Neuronal stem cell (in vitro differentiated cells): ENCODE measurements around the gene CDH12.

ENCODE experiments used
- DNase-seq: peaks from one replicate; pipeline ENCODE4 v3.0.0-alpha.2; 2013; ENCODE audit warnings: low spot score
- H2AFZ ChIP-seq: one replicate; pipeline ENCODE4 v1.6.1; 2013; ENCODE audit warnings: mild to moderate bottlenecking, low read length, inconsistent platforms
- H2AK5ac ChIP-seq: 2 replicates; pipeline ENCODE4 v1.6.1; 2013; ENCODE audit warnings: low read depth, mild to moderate bottlenecking, inconsistent platforms, low read length, moderate library complexity, mixed read lengths
- H2BK120ac ChIP-seq: 2 replicates; pipeline ENCODE4 v1.6.1; 2013; ENCODE audit warnings: low read depth, mild to moderate bottlenecking, inconsistent platforms, low read length, moderate library complexity, mixed read lengths
- H2BK12ac ChIP-seq: one replicate; pipeline ENCODE4 v1.6.1; 2013; ENCODE audit warnings: low read length, inconsistent platforms
- H2BK15ac ChIP-seq: 2 replicates; pipeline ENCODE4 v1.6.1; 2013; ENCODE audit warnings: mild to moderate bottlenecking, low read length, inconsistent platforms, mixed read lengths
- H2BK5ac ChIP-seq: one replicate; pipeline ENCODE4 v1.6.1; 2013; ENCODE audit warnings: inconsistent platforms, mild to moderate bottlenecking, low read length, moderate library complexity
- H3K14ac ChIP-seq: one replicate; pipeline ENCODE4 v1.6.1; 2013; ENCODE audit warnings: low read length, inconsistent platforms
- H3K18ac ChIP-seq: 2 replicates; pipeline ENCODE4 v1.6.1; 2013; ENCODE audit warnings: low read length, inconsistent platforms
- H3K23ac ChIP-seq: 2 replicates; pipeline ENCODE4 v1.6.1; 2013; ENCODE audit warnings: low read depth, mild to moderate bottlenecking, mixed read lengths, low read length, inconsistent platforms; ENCODE audit not compliant: poor library complexity
- H3K27ac ChIP-seq: replicated peaks from 3 replicates; pipeline ENCODE4 v1.5.1; 2013; ENCODE audit warnings: low read length, inconsistent platforms
- H3K27me3 ChIP-seq, 3 experiments: 2 replicates each; pipeline ENCODE4 v1.6.1; 2013; ENCODE audit warnings: low read length in 3 of 3, mild to moderate bottlenecking in 2 of 3, inconsistent platforms in 1 of 3, low read depth in 1 of 3, mixed read lengths in 1 of 3, moderate library complexity in 1 of 3; ENCODE audit not compliant: control insufficient read depth in 3 of 3, insufficient read depth in 3 of 3
- H3K36me3 ChIP-seq, 2 donors: replicated peaks in 1 of 2; 2 replicates each; pipeline ENCODE4 v1.6.1; 2013; ENCODE audit warnings: low read length in 2 of 2; ENCODE audit not compliant: control insufficient read depth in 2 of 2, insufficient read depth in 2 of 2
- H3K4ac ChIP-seq: 2 replicates; pipeline ENCODE4 v1.6.1; 2013; ENCODE audit warnings: inconsistent platforms, mild to moderate bottlenecking, low read length, moderate library complexity
- H3K4me1 ChIP-seq, 2 donors: 1 replicate in 1 of 2; 2 replicates in 1 of 2; pipeline ENCODE4 v1.6.1; 2013; ENCODE audit warnings: low read length in 2 of 2, low read depth in 1 of 2; ENCODE audit not compliant: control insufficient read depth in 2 of 2, insufficient read depth in 1 of 2
- H3K4me2 ChIP-seq: one replicate; pipeline ENCODE4 v1.6.1; 2013; ENCODE audit warnings: mild to moderate bottlenecking, low read length, inconsistent platforms; ENCODE audit not compliant: insufficient read depth, poor library complexity, severe bottlenecking
- H3K4me3 ChIP-seq, 2 donors: 2 replicates each; pipeline ENCODE4 v1.5.1; 2013; ENCODE audit warnings: low read length in 2 of 2, mild to moderate bottlenecking in 2 of 2, inconsistent platforms in 1 of 2, moderate library complexity in 1 of 2
- H3K79me1 ChIP-seq: one replicate; pipeline ENCODE4 v1.6.1; 2013; ENCODE audit warnings: low read depth, mild to moderate bottlenecking, inconsistent platforms, low read length, moderate library complexity
- H3K9ac ChIP-seq: one replicate; pipeline ENCODE4 v1.6.1; 2013; ENCODE audit warnings: mild to moderate bottlenecking, low read depth, low read length, inconsistent platforms; ENCODE audit not compliant: poor library complexity
- H3K9me3 ChIP-seq, 2 donors: replicated peaks in 1 of 2; 2 replicates each; pipeline versions ENCODE3 to v1.6.1; 2013; ENCODE audit warnings: low read length in 2 of 2, mild to moderate bottlenecking in 2 of 2, inconsistent platforms in 1 of 2, low read depth in 1 of 2, mixed read lengths in 1 of 2, moderate library complexity in 1 of 2; ENCODE audit not compliant: control insufficient read depth in 2 of 2, insufficient read depth in 1 of 2
- H4K8ac ChIP-seq: one replicate; pipeline ENCODE4 v1.6.1; 2013; ENCODE audit warnings: low read depth, mild to moderate bottlenecking, inconsistent platforms, low read length, moderate library complexity
- H4K91ac ChIP-seq: one replicate; pipeline ENCODE4 v1.6.1; 2013; ENCODE audit warnings: low read length, low read depth, mild to moderate bottlenecking, inconsistent platforms; ENCODE audit not compliant: poor library complexity
- WGBS, 2 donors: extraction: QIAGEN DNeasy Blood & Tissue Kit; methylation state at CpG; one replicate each; pipeline ENCODE4 v1.1.7; 2013; ENCODE audit warnings: missing lambda C conversion rate in 2 of 2, mixed read lengths in 1 of 2; ENCODE audit not compliant: insufficient read length in 2 of 2, insufficient replicate concordance in 1 of 2; ENCODE audit errors: extremely low coverage in 2 of 2; 5-methylcytosine and 5-hydroxymethylcytosine counted together

CDH12 gene

DNA sequence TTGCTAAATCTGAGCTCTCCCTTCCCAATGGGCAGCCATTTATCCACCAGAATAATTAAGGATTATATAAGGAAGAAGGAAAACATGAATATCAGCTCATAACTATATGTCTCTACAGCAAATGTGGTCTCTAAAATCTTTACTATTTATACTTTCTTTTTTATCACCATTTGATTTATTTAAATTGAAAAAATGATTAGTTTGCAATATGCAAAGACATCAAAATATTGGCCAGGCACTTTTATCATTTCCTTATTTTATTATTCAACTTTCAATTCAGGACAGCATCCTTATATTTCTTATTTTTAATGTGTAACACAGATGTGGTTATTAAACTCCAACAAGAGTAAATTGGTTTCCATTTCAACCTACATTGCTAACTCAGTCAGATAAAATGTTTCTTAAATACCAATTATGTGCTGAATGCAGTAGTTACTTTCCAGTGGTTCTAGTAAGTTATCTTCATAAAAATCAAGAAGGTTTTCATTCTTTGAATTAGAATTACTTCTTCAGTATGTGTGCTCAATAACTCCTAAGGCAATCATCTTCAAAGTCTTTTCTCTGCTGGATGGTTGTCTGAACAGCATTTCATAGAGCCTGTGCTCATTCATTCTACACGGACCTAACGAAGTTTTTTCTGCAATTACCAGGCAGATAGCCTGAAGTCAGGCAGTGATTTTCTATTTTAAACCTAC is 1148.0 kb downstream of the CDH12 start:
- DNase-seq: no peak
- Histone ChIP-seq H3K4ac (no peak overlapping the region), H2BK5ac (no peak overlapping the region), H3K23ac (no peak overlapping the region), H3K18ac (no peak overlapping the region), H4K91ac (no peak overlapping the region), H2BK120ac (no peak overlapping the region), H3K4me1 (no peaks in the 10 kb centered on the region), H2BK12ac (no peak overlapping the region), H3K4me2 (no peak overlapping the region), H4K8ac (no peak overlapping the region), H2AK5ac (no peak overlapping the region), H3K27me3 (no peaks in the 10 kb centered on the region), H3K36me3 (no peaks in the 10 kb centered on the region), H3K4me3 (no peak overlapping the region), H2BK15ac (no peak overlapping the region), H3K14ac (no peak overlapping the region), H2AFZ (no peak overlapping the region), H3K27ac (no peak overlapping the region), H3K9ac (no peak overlapping the region), H3K79me1 (no peaks in the 10 kb centered on the region), H3K9me3 (no peaks in the 10 kb centered on the region)
- no CpG with 5 or more reads among the region's 2 CpGs for WGBS, 2 donors

DNA sequence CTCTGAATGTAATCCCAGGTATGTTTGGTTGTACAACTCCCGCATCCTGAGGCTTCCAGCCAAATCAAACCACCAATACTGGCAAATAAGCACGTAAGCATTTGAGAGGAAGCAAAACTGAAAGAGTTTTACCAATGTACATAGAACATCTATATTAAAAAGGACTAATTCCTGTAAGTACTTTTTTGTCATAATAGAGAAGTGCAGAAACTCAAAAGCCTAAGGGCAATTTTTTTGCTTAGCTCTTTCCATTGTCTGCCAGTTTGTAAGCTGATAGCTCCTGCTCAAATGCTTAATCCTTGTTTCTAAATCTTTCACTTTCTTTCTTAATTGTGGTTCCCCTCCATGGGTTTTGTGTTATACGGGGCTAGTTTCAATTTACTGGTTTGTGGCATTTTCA is 1151.8 kb downstream of the CDH12 start:
- no peaks in the 10 kb centered on the region for H3K36me3 ChIP-seq
- H2AFZ ChIP-seq: peak overlapping the region; percentile 13
- H3K4me1 ChIP-seq: no peaks in the 10 kb centered on the region
- H4K8ac ChIP-seq: no peak overlapping the region
- H3K9me3 ChIP-seq: no peaks in the 10 kb centered on the region
- no peak overlapping the region for H4K91ac ChIP-seq
- no peak overlapping the region for H3K9ac ChIP-seq
- H2BK12ac ChIP-seq: no peak overlapping the region
- no peak overlapping the region for H3K23ac ChIP-seq
- H2BK5ac ChIP-seq: no peak overlapping the region
- H2AK5ac ChIP-seq: no peak overlapping the region
- no peak overlapping the region for H3K27ac ChIP-seq
- no peak overlapping the region for H3K14ac ChIP-seq
- no peak for DNase-seq
- no peaks in the 10 kb centered on the region for H3K79me1 ChIP-seq
- H3K4ac ChIP-seq: no peak overlapping the region
- no peak overlapping the region for H3K4me3 ChIP-seq
- no CpG with 5 or more reads among the region's 3 CpGs for WGBS, 2 donors
- H3K27me3 ChIP-seq: no peaks in the 10 kb centered on the region
- H2BK15ac ChIP-seq: no peak overlapping the region
- H3K4me2 ChIP-seq: no peak overlapping the region
- no peak overlapping the region for H2BK120ac ChIP-seq
- no peak overlapping the region for H3K18ac ChIP-seq
